Lung (tissue), 12 donors: Measurements from ENCODE around the gene PHLPP1. TPM values are rescaled to one million over a fixed set of nuclear protein-coding genes. Genes with fewer than 3 reads are reported as not detected.

ENCODE experiments used
- ATAC-seq: fragments of 200-7000 bp; cut with Tn5 transposase; one replicate; pipeline ENCODE4 v1.9.1; 2020; ENCODE audit warnings: moderate number of reproducible peaks; ENCODE audit not compliant: insufficient read depth, low FRiP score
- DNase-seq, 3 donors: peaks; one replicate each; pipeline ENCODE4 v3.0.0-alpha.2; 2013 to 2017
- H3K27ac ChIP-seq, 2 donors: one replicate each; pipeline ENCODE4 v1.5.1; 2013; ENCODE audit warnings: mild to moderate bottlenecking in 2 of 2, moderate library complexity in 2 of 2, control low read depth in 1 of 2, inconsistent platforms in 1 of 2, low read depth in 1 of 2, low read length in 1 of 2
- H3K27me3 ChIP-seq, 3 donors: one replicate each; pipeline ENCODE4 v1.5.1; 2013; ENCODE audit warnings: low read length in 2 of 3; ENCODE audit not compliant: control insufficient read depth in 3 of 3, insufficient read depth in 3 of 3
- H3K36me3 ChIP-seq, 4 donors: one replicate each; pipeline ENCODE4 v1.5.1; 2013; ENCODE audit warnings: low read length in 4 of 4, mild to moderate bottlenecking in 1 of 4, moderate library complexity in 1 of 4; ENCODE audit not compliant: control insufficient read depth in 4 of 4, insufficient read depth in 4 of 4
- H3K4me1 ChIP-seq, 5 donors: one replicate each; pipeline ENCODE4 v1.5.1; 2013; ENCODE audit warnings: low read length in 5 of 5, mild to moderate bottlenecking in 2 of 5, moderate library complexity in 1 of 5; ENCODE audit not compliant: control insufficient read depth in 5 of 5, insufficient read depth in 5 of 5
- H3K4me3 ChIP-seq: one replicate; pipeline ENCODE4 v1.5.1; 2013; ENCODE audit warnings: mild to moderate bottlenecking, control low read depth, moderate library complexity
- H3K9ac ChIP-seq, 2 donors: one replicate each; pipeline ENCODE4 v1.5.1; 2013; ENCODE audit warnings: low read length in 2 of 2, control low read depth in 1 of 2; ENCODE audit not compliant: insufficient read depth in 1 of 2
- H3K9me3 ChIP-seq, 4 donors: one replicate each; pipeline ENCODE4 v1.5.1; 2013; ENCODE audit warnings: low read length in 3 of 4, mild to moderate bottlenecking in 1 of 4, moderate library complexity in 1 of 4; ENCODE audit not compliant: control insufficient read depth in 4 of 4, insufficient read depth in 3 of 4
- CTCF ChIP-seq: IDR thresholded peaks from 2 replicates; pipeline ENCODE4 v1.5.1; 2012; ENCODE audit warnings: mild to moderate bottlenecking; ENCODE audit errors: control extremely low read depth, extremely low read depth
- WGBS, 2 donors: extraction: QIAGEN DNeasy Blood & Tissue Kit; methylation state at CpG; one replicate each; pipeline ENCODE4 v1.1.7; 2013; 5-methylcytosine and 5-hydroxymethylcytosine counted together
- polyA plus RNA-seq, 2 donors: library from polyadenylated mRNA; stranded (reverse); fragments of 200-250 nt; gene quantifications; one replicate each; pipeline ENCODE4 v1.2.1, GENCODE V29; 2013
- total RNA-seq, 2 donors: library from RNA; depleted of rRNA in 1 of 2; stranded (reverse); fragments of >200 nt in 1 of 2; gene quantifications; one replicate each; pipeline ENCODE4 v1.2.1, GENCODE V29; 2014 to 2021
- donor health status: control.
- donor health status: control.
- donor health status: Bipolar disorder and iron deficiency.
- donor health status: healthy.
- donor health status: DM: yes; HTN: yes; CAD: no.

PHLPP1 gene
- total and polyA plus RNA-seq, 4 donors = 2.3 to 29.2 (median 7.9) TPM

DNA sequence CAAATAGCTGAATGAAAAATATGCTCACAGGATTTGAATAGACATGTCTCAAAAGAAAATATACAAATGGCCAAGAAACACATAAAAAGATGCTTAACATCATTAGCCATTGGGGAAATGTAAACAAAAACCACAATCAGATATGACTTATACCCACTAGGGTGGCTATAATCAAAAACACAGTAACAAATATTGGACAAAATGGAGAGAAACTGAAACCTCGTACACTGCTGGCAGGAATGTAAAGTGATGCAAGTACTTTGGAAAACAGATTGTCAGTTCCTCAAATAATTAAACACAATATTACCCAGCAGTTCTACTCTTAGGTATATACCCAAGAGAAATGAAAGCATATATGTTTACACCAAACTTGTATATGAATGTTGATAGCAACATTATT, 213.0 kb downstream of the PHLPP1 start:
- H3K9ac ChIP-seq = no peak overlapping the region
- no peaks in the 10 kb centered on the region for H3K36me3 ChIP-seq
- no peaks in the 10 kb centered on the region for H3K4me1 ChIP-seq
- DNase-seq (no peak), ATAC-seq (no peak)
- H3K4me3 ChIP-seq = no peak overlapping the region
- no peaks in the 10 kb centered on the region for H3K9me3 ChIP-seq
- no peak overlapping the region for H3K27ac ChIP-seq
- 14 to 69% methylated on average over 1 of the region's 1 CpG for WGBS, 2 donors
- no peaks in the 10 kb centered on the region for H3K27me3 ChIP-seq
- TF ChIP-seq CTCF = no peak

GRCh38 chr18:62933261-62933887, 218.0 kb downstream of the PHLPP1 start:
- ATAC-seq (no peak), DNase-seq (no peak)
- Histone ChIP-seq H3K9me3 (no peaks in the 10 kb centered on the region), H3K4me3 (no peak overlapping the region), H3K27ac (no peak overlapping the region), H3K4me1 (peaks cover 0 to 5% (median 0%) of the 10 kb centered on the region in 5 donors), H3K27me3 (no peaks in the 10 kb centered on the region), H3K36me3 (no peaks in the 10 kb centered on the region), H3K9ac (no peak overlapping the region)
- TF ChIP-seq CTCF = no peak
- WGBS, 2 donors = 83 to 93% methylated on average over 2 of the region's 2 CpGs

- H3K27ac ChIP-seq = no peak overlapping the region
Observed at GRCh38 chr18:62935994-62936393, 220.7 kb downstream of the PHLPP1 start.

More at GRCh38 chr18:62935994-62936393, 220.7 kb downstream of the PHLPP1 start:
- H3K4me3 ChIP-seq = no peak overlapping the region
- no peaks in the 10 kb centered on the region for H3K9me3 ChIP-seq
- no peak overlapping the region for H3K9ac ChIP-seq
- H3K27me3 ChIP-seq = no peaks in the 10 kb centered on the region
- WGBS, 2 donors = 85 to 90% methylated on average over 3 of the region's 3 CpGs
- peaks cover 0 to 5% (median 3%) of the 10 kb centered on the region in 5 donors for H3K4me1 ChIP-seq
- ATAC-seq (no peak), DNase-seq (no peak)
- no peak for TF ChIP-seq CTCF
- no peaks in the 10 kb centered on the region for H3K36me3 ChIP-seq
